Gastroesophageal sphincter (tissue), 4 donors: ENCODE measurements around the gene MIR17HG. TPM values are rescaled to one million over a fixed set of nuclear protein-coding genes. Genes with fewer than 3 reads are reported as not detected.
"Not testable (repeated sequence)": the region's sequence is repeated elsewhere in the genome, so short reads cannot be mapped to it uniquely, and the experiment has no call there.

ENCODE experiments used
- ATAC-seq: fragments of 150-250 bp; one replicate; pipeline ENCODE4 v1.9.1; 2016; ENCODE audit warnings: mild to moderate bottlenecking, moderate library complexity
- H3K27ac ChIP-seq, 4 donors: fragments of 200-600 bp; sonication (generic) in 3 of 4; 1 replicate in 3 of 4; 2 replicates in 1 of 4; pipeline ENCODE4 v1.5.1; 2016 to 2019
- H3K27me3 ChIP-seq: fragments of 200-600 bp; sonication (generic); one replicate; pipeline ENCODE4 v1.5.1; 2019
- H3K36me3 ChIP-seq, 2 donors: fragments of 200-600 bp; sonication (generic); one replicate each; pipeline ENCODE4 v1.5.1; 2019; ENCODE audit warnings: control low read depth in 1 of 2
- H3K4me1 ChIP-seq, 3 donors: fragments of 200-600 bp; sonication (generic); 1 replicate in 2 of 3; 2 replicates in 1 of 3; pipeline ENCODE4 v1.5.1; 2016 to 2019; ENCODE audit warnings: control low read depth in 2 of 3
- H3K4me3 ChIP-seq, 2 donors: fragments of 200-600 bp; sonication (generic); one replicate each; pipeline ENCODE4 v1.5.1; 2019; ENCODE audit warnings: mild to moderate bottlenecking in 1 of 2, moderate library complexity in 1 of 2
- H3K9me3 ChIP-seq, 3 donors: fragments of 200-600 bp; sonication (generic); one replicate each; pipeline ENCODE4 v1.5.1; 2017 to 2019; ENCODE audit warnings: control low read depth in 2 of 3
- EP300 ChIP-seq: sonication (generic); formaldehyde crosslinking; IDR thresholded peaks from one replicate; pipeline ENCODE4 v1.6.1; 2017; ENCODE audit warnings: antibody characterized with exemption, mild to moderate bottlenecking
- POLR2A ChIP-seq, 2 donors: fragments of 450-650 bp; IDR thresholded peaks; one replicate each; pipeline ENCODE4 v1.6.1; 2017; ENCODE audit warnings: antibody characterized with exemption in 2 of 2, mild to moderate bottlenecking in 2 of 2, moderate library complexity in 1 of 2
- POLR2AphosphoS5 ChIP-seq: sonication (generic); formaldehyde crosslinking; IDR thresholded peaks from one replicate; pipeline ENCODE4 v1.6.1; 2017; ENCODE audit warnings: antibody characterized with exemption
- WGBS, 2 donors: methylation state at CpG; one replicate each; pipeline ENCODE4 v1.1.5; 2018; ENCODE audit warnings: low coverage in 1 of 2; 5-methylcytosine and 5-hydroxymethylcytosine counted together
- total RNA-seq, 4 donors: library from RNA; depleted of rRNA; stranded (reverse); fragments of >200 nt; gene quantifications; one replicate each; pipeline ENCODE4 v1.1.0, GENCODE V29; 2016
- TF ChIP-seq, protein P1 (sequence below), 4 experiments: fragments of 200-600 bp in 2 of 4; fragments of 450-650 bp in 2 of 4; sonication (generic) in 1 of 4; IDR thresholded peaks; one replicate each; pipeline ENCODE4 v1.5.1; 2017 to 2019; ENCODE audit warnings: antibody characterized with exemption in 4 of 4, mild to moderate bottlenecking in 2 of 4, moderate library complexity in 2 of 4

MIR17HG gene
- total RNA-seq, 4 donors from 2014 or later = 0.27 to 9.3 (median 2.2) TPM

DNA sequence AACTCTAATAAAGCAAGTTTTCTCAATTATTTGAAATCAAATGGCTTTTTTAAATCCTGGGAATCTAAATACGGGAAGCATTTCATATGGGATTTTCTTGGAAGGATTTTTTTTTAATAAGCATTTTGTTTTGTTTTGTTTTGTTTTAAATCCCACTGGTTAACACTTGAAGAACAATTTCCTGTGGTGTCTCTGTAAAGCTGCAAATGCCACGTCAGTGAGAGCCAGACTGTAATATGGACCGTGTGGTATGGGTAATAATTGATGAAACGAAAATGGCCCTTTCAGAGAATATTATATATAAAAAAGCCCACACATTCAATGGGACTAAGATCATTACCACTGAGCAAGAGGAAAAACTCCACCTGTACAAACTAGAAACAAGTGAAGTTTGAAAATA, 33.9 kb upstream of the MIR17HG start:
- 56 to 60% methylated on average over 4 of the region's 4 CpGs for WGBS, 2 donors
- TF ChIP-seq POLR2A (IDR thresholded peaks at IDR 0.05) (no peak), EP300 (no peak), POLR2AphosphoS5 (no peak)
- TF ChIP-seq, protein P1, sequence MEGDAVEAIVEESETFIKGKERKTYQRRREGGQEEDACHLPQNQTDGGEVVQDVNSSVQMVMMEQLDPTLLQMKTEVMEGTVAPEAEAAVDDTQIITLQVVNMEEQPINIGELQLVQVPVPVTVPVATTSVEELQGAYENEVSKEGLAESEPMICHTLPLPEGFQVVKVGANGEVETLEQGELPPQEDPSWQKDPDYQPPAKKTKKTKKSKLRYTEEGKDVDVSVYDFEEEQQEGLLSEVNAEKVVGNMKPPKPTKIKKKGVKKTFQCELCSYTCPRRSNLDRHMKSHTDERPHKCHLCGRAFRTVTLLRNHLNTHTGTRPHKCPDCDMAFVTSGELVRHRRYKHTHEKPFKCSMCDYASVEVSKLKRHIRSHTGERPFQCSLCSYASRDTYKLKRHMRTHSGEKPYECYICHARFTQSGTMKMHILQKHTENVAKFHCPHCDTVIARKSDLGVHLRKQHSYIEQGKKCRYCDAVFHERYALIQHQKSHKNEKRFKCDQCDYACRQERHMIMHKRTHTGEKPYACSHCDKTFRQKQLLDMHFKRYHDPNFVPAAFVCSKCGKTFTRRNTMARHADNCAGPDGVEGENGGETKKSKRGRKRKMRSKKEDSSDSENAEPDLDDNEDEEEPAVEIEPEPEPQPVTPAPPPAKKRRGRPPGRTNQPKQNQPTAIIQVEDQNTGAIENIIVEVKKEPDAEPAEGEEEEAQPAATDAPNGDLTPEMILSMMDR (IDR thresholded peaks at IDR 0.05) = no peak
- H3K4me3 ChIP-seq = no peak overlapping the region

GRCh38 chr13:91314888-91315287, 32.6 kb upstream of the MIR17HG start:
- ATAC-seq = no peak
- Histone ChIP-seq H3K27ac (no peak overlapping the region), H3K36me3 (no peaks in the 10 kb centered on the region), H3K4me3 (no peak overlapping the region), H3K27me3 (peaks cover 51% of the 10 kb centered on the region), H3K9me3 (no peaks in the 10 kb centered on the region), H3K4me1 (no peaks in the 10 kb centered on the region)
- TF ChIP-seq POLR2AphosphoS5 (no peak), EP300 (no peak), POLR2A (IDR thresholded peaks at IDR 0.05) (no peak)
- TF ChIP-seq, protein P1 (IDR thresholded peaks at IDR 0.05) = no peak

More for the DNA sequence above, 33.9 kb upstream of the MIR17HG start:
- Histone ChIP-seq H3K27ac (no peak overlapping the region), H3K27me3 (peaks cover 57% of the 10 kb centered on the region), H3K36me3 (no peaks in the 10 kb centered on the region), H3K9me3 (no peaks in the 10 kb centered on the region), H3K4me1 (no peaks in the 10 kb centered on the region)
- ATAC-seq = no peak

GRCh38 chr13:91318886-91319285, 28.6 kb upstream of the MIR17HG start:
- 75 to 88% methylated on average over 2 to 4 of the region's 6 CpGs for WGBS, 2 donors
- Histone ChIP-seq H3K9me3 (no peaks in the 10 kb centered on the region), H3K27ac (no peak overlapping the region), H3K4me3 (no peak overlapping the region), H3K4me1 (no peaks in the 10 kb centered on the region), H3K36me3 (no peaks in the 10 kb centered on the region), H3K27me3 (peaks cover 26% of the 10 kb centered on the region)
- no peak for ATAC-seq
- no peak for TF ChIP-seq EP300
- no peak for TF ChIP-seq POLR2AphosphoS5
- TF ChIP-seq POLR2A (IDR thresholded peaks at IDR 0.05) = no peak
- TF ChIP-seq, protein P1 (IDR thresholded peaks at IDR 0.05) = no peak

- no peak for ATAC-seq
- no peaks in the 10 kb centered on the region for H3K9me3 ChIP-seq
- no peak overlapping the region for H3K27ac ChIP-seq
- TF ChIP-seq POLR2A (IDR thresholded peaks at IDR 0.05) = no peak
- TF ChIP-seq, protein P1 (IDR thresholded peaks at IDR 0.05) = no peak
- TF ChIP-seq EP300 = no peak
- TF ChIP-seq POLR2AphosphoS5 = no peak
- H3K4me3 ChIP-seq = no peak overlapping the region
- no peaks in the 10 kb centered on the region for H3K36me3 ChIP-seq
- 93 to 100% methylated on average over 4 to 7 of the region's 8 CpGs for WGBS, 2 donors
- H3K4me1 ChIP-seq = no peaks in the 10 kb centered on the region
- H3K27me3 ChIP-seq = peaks cover 15% of the 10 kb centered on the region
These were observed 27.5 kb upstream of the MIR17HG start for GRCh38 chr13:91319996-91320395.

GRCh38 chr13:91320990-91321389, 26.5 kb upstream of the MIR17HG start:
- not testable (repeated sequence) for H3K27ac ChIP-seq, ATAC-seq, H3K9me3 ChIP-seq, H3K27me3 ChIP-seq, H3K4me1 ChIP-seq, H3K36me3 ChIP-seq, H3K4me3 ChIP-seq
- 100% methylated on average over 1 of the region's 1 CpG for WGBS, 2 donors
